Thyroid gland (tissue), 4 donors: ENCODE results near the gene TMEM270. TPM values are rescaled to one million over a fixed set of nuclear protein-coding genes. Genes with fewer than 3 reads are reported as not detected.

Experiments used
- DNase-seq, 2 donors: peaks; one replicate each; pipeline ENCODE4 v3.0.0-alpha.2; 2019
- H3K27ac ChIP-seq, 3 donors: fragments of 200-600 bp; sonication (generic); 1 replicate in 2 of 3; 2 replicates in 1 of 3; pipeline ENCODE4 v1.5.1; 2016 to 2019; ENCODE audit warnings: mild to moderate bottlenecking in 1 of 3, moderate library complexity in 1 of 3
- H3K27me3 ChIP-seq: fragments of 200-600 bp; sonication (generic); one replicate; pipeline ENCODE4 v1.5.1; 2019
- H3K36me3 ChIP-seq, 2 donors: fragments of 200-600 bp; sonication (generic); one replicate each; pipeline ENCODE4 v1.5.1; 2016 to 2019
- H3K4me1 ChIP-seq, 2 donors: fragments of 200-600 bp; sonication (generic); one replicate each; pipeline ENCODE4 v1.5.1; 2017 to 2019
- H3K4me3 ChIP-seq, 3 donors: fragments of 200-600 bp; sonication (generic); replicated peaks in 1 of 3; 1 replicate in 2 of 3; 2 replicates in 1 of 3; pipeline ENCODE4 v1.5.1; 2016; ENCODE audit warnings: mild to moderate bottlenecking in 1 of 3
- H3K9me3 ChIP-seq: fragments of 200-600 bp; sonication (generic); one replicate; pipeline ENCODE4 v1.5.1; 2017
- CTCF ChIP-seq, 6 experiments: fragments of 200-600 bp in 3 of 6; fragments of 450-650 bp in 3 of 6; sonication (generic) in 3 of 6; IDR thresholded peaks; one replicate each; pipeline ENCODE4 v1.5.1; 2016 to 2019; ENCODE audit warnings: antibody characterized with exemption in 6 of 6, mild to moderate bottlenecking in 2 of 6, inconsistent platforms in 1 of 6, moderate library complexity in 1 of 6
- POLR2A ChIP-seq, 2 donors: fragments of 450-650 bp; IDR thresholded peaks; one replicate each; pipeline ENCODE4 v1.6.1; 2017; ENCODE audit warnings: antibody characterized with exemption in 2 of 2, mild to moderate bottlenecking in 2 of 2, moderate library complexity in 1 of 2
- WGBS, 2 donors: methylation state at CpG; one replicate each; pipeline ENCODE4 v1.1.5; 2017; 5-methylcytosine and 5-hydroxymethylcytosine counted together
- intact Hi-C: fragments of 100-400 bp; cut with DNase I; formaldehyde crosslinking; loops from one replicate; pipeline ENCODE4 v1.15.1; 2023
- total RNA-seq, 4 donors: library from RNA; depleted of rRNA; stranded (reverse); fragments of >200 nt; gene quantifications; one replicate each; pipeline ENCODE4 v1.2.3, GENCODE V29; 2016

The TMEM270 gene
- total RNA-seq, 4 donors from 2014 or later = not detected

- Histone ChIP-seq H3K9me3 (no peaks in the 10 kb centered on the region), H3K4me3 (no peak overlapping the region), H3K27ac (no peak overlapping the region), H3K4me1 (no peaks in the 10 kb centered on the region), H3K27me3 (no peaks in the 10 kb centered on the region), H3K36me3 (no peaks in the 10 kb centered on the region)
- intact Hi-C loops = no loop called here
- WGBS, 2 donors = 83 to 91% methylated on average over 13 of the region's 13 CpGs
- TF ChIP-seq POLR2A (IDR thresholded peaks at IDR 0.05) (no peak), CTCF (IDR thresholded peaks at IDR 0.05) (no peak)
- no peak for DNase-seq
These were observed 45.9 kb downstream of the TMEM270 start for GRCh38 chr7:73906874-73907273.

GRCh38 chr7:73907554-73908122 is 46.7 kb downstream of the TMEM270 start:
- no peaks in the 10 kb centered on the region for H3K4me1 ChIP-seq
- DNase-seq = no peak
- 90 to 96% methylated on average over 11 to 12 of the region's 12 CpGs for WGBS, 2 donors
- H3K36me3 ChIP-seq = no peaks in the 10 kb centered on the region
- H3K9me3 ChIP-seq = no peaks in the 10 kb centered on the region
- H3K4me3 ChIP-seq = no peak overlapping the region
- TF ChIP-seq POLR2A (IDR thresholded peaks at IDR 0.05) (no peak), CTCF (IDR thresholded peaks at IDR 0.05) (no peak)
- H3K27me3 ChIP-seq = no peaks in the 10 kb centered on the region
- intact Hi-C loops = no loop called here
- no peak overlapping the region for H3K27ac ChIP-seq

GRCh38 chr7:73908123-73908611 is 47.2 kb downstream of the TMEM270 start:
- no peaks in the 10 kb centered on the region for H3K4me1 ChIP-seq
- intact Hi-C loops = no loop called here
- TF ChIP-seq POLR2A (IDR thresholded peaks at IDR 0.05) (no peak), CTCF (IDR thresholded peaks at IDR 0.05) (no peak)
- no peaks in the 10 kb centered on the region for H3K9me3 ChIP-seq
- H3K36me3 ChIP-seq = no peaks in the 10 kb centered on the region
- no peak overlapping the region for H3K4me3 ChIP-seq
- WGBS, 2 donors = 92 to 93% methylated on average over 17 of the region's 17 CpGs
- H3K27ac ChIP-seq = no peak overlapping the region
- no peaks in the 10 kb centered on the region for H3K27me3 ChIP-seq
- DNase-seq = no peak

GRCh38 chr7:73909051-73909941 is 48.3 kb downstream of the TMEM270 start:
- 54 to 55% methylated on average over 9 to 10 of the region's 13 CpGs for WGBS, 2 donors
- no peak overlapping the region for H3K27ac ChIP-seq
- no peaks in the 10 kb centered on the region for H3K9me3 ChIP-seq
- TF ChIP-seq CTCF (IDR thresholded peaks at IDR 0.05) (no peak), POLR2A (IDR thresholded peaks at IDR 0.05) (no peak)
- H3K4me1 ChIP-seq = no peaks in the 10 kb centered on the region
- intact Hi-C loops = no loop called here
- no peaks in the 10 kb centered on the region for H3K36me3 ChIP-seq
- no peak for DNase-seq
- no peaks in the 10 kb centered on the region for H3K27me3 ChIP-seq
- H3K4me3 ChIP-seq = no peak overlapping the region

GRCh38 chr7:73909996-73910395 is 49.0 kb downstream of the TMEM270 start:
- H3K36me3 ChIP-seq = no peaks in the 10 kb centered on the region
- H3K27me3 ChIP-seq = no peaks in the 10 kb centered on the region
- H3K4me3 ChIP-seq = no peak overlapping the region
- H3K9me3 ChIP-seq = no peaks in the 10 kb centered on the region
- no peak overlapping the region for H3K27ac ChIP-seq
- no peaks in the 10 kb centered on the region for H3K4me1 ChIP-seq
- intact Hi-C loops = no loop called here
- no peak for DNase-seq
- WGBS, 2 donors = 93 to 96% methylated on average over 7 of the region's 7 CpGs
- TF ChIP-seq POLR2A (IDR thresholded peaks at IDR 0.05) = no peak
- no peak for TF ChIP-seq CTCF (IDR thresholded peaks at IDR 0.05)
